GM13976 (cell line): ENCODE data around the gene PRRC2A.

Source experiments
- DNase-seq: peaks from one replicate; pipeline ENCODE4 v3.0.0; 2012; ENCODE audit warnings: low spot score
- in situ Hi-C: fragments of 300-500 bp; cut with MboI; formaldehyde crosslinking; loops from one replicate; pipeline ENCODE4 v1.12.0; 2022; ENCODE audit warnings: low sequenced_read_pairs, mixed read lengths, inconsistent platforms; ENCODE audit not compliant: unreplicated experiment
- TF ChIP-seq, protein P1 (sequence below): IDR thresholded peaks from 2 replicates; pipeline ENCODE4 v1.5.1; 2012; ENCODE audit warnings: borderline replicate concordance, mild to moderate bottlenecking; ENCODE audit not compliant: insufficient read depth; ENCODE audit errors: extremely low read depth, missing control alignments, control extremely low read depth

PRRC2A gene

DNA sequence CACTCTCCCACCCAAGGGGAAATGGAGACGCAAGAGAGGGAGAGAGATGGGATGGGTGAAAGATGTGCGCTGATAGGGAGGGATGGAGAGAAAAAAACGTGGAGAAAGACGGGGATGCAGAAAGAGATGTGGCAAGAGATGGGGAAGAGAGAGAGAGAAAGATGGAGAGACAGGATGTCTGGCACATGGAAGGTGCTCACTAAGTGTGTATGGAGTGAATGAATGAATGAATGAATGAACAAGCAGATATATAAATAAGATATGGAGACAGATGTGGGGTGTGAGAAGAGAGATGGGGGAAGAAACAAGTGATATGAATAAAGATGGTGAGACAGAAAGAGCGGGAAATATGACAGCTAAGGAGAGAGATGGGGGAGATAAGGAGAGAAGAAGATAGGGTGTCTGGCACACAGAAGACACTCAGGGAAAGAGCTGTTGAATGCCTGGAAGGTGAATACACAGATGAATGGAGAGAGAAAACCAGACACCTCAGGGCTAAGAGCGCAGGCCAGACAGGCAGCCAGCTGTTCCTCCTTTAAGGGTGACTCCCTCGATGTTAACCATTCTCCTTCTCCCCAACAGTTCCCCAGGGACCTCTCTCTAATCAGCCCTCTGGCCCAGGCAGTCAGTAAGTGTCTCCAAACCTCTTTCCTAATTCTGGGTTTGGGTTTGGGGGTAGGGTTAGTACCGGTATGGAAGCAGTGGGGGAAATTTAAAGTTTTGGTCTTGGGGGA, 44.4 kb upstream of the PRRC2A start:
- in situ Hi-C loops = no loop called here
- TF ChIP-seq, protein P1, sequence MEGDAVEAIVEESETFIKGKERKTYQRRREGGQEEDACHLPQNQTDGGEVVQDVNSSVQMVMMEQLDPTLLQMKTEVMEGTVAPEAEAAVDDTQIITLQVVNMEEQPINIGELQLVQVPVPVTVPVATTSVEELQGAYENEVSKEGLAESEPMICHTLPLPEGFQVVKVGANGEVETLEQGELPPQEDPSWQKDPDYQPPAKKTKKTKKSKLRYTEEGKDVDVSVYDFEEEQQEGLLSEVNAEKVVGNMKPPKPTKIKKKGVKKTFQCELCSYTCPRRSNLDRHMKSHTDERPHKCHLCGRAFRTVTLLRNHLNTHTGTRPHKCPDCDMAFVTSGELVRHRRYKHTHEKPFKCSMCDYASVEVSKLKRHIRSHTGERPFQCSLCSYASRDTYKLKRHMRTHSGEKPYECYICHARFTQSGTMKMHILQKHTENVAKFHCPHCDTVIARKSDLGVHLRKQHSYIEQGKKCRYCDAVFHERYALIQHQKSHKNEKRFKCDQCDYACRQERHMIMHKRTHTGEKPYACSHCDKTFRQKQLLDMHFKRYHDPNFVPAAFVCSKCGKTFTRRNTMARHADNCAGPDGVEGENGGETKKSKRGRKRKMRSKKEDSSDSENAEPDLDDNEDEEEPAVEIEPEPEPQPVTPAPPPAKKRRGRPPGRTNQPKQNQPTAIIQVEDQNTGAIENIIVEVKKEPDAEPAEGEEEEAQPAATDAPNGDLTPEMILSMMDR = no peak
- DNase-seq = no peak

- TF ChIP-seq, protein P1 = no peak
- in situ Hi-C loops = no loop called here
- no peak for DNase-seq
These were observed 43.5 kb upstream of the PRRC2A start for GRCh38 chr6:31576897-31577578.

GRCh38 chr6:31577579-31577966, 42.9 kb upstream of the PRRC2A start:
- TF ChIP-seq, protein P1 = no peak
- in situ Hi-C loops = no loop called here
- DNase-seq = no peak

- DNase-seq = no peak
- in situ Hi-C loops = no loop called here
- TF ChIP-seq, protein P1 = no peak
These were observed 42.1 kb upstream of the PRRC2A start for GRCh38 chr6:31578184-31579118.

- in situ Hi-C loops = no loop called here
- TF ChIP-seq, protein P1 = no peak
- no peak for DNase-seq
These were observed 41.4 kb upstream of the PRRC2A start for GRCh38 chr6:31579119-31579505.
